Panc1 (cell line): ENCODE data around the gene DDOST.

Experiments
- CTCF ChIP-seq: fragments of 450-650 bp; IDR thresholded peaks from 2 replicates; pipeline ENCODE4 v1.5.1; 2017; ENCODE audit warnings: mild to moderate bottlenecking
- POLR2AphosphoS5 ChIP-seq: IDR thresholded peaks from 2 replicates; pipeline ENCODE4 v1.6.1; 2012; ENCODE audit warnings: mild to moderate bottlenecking, low read depth, low read length, moderate library complexity
- SIN3A ChIP-seq: IDR thresholded peaks from 2 replicates; pipeline ENCODE4 v1.6.1; 2012; ENCODE audit warnings: low read depth, mild to moderate bottlenecking, low read length, moderate library complexity, borderline replicate concordance; ENCODE audit not compliant: insufficient read depth
- TCF7L2 ChIP-seq: IDR thresholded peaks from 2 replicates; pipeline ENCODE4 v1.6.1; 2011; ENCODE audit warnings: mild to moderate bottlenecking, low read depth, low read length, inconsistent platforms
- TF ChIP-seq, protein P1 (sequence below), 2 experiments: IDR thresholded peaks; 2 replicates each; pipeline ENCODE4 v1.6.1; 2011 to 2012; ENCODE audit warnings: low read depth in 2 of 2, control low read depth in 1 of 2, low read length in 1 of 2, mild to moderate bottlenecking in 1 of 2, moderate library complexity in 1 of 2; ENCODE audit not compliant: insufficient read depth in 1 of 2

- TF ChIP-seq CTCF (no peak), POLR2AphosphoS5 (no peak), SIN3A (no peak), TCF7L2 (no peak)
- TF ChIP-seq, protein P1, sequence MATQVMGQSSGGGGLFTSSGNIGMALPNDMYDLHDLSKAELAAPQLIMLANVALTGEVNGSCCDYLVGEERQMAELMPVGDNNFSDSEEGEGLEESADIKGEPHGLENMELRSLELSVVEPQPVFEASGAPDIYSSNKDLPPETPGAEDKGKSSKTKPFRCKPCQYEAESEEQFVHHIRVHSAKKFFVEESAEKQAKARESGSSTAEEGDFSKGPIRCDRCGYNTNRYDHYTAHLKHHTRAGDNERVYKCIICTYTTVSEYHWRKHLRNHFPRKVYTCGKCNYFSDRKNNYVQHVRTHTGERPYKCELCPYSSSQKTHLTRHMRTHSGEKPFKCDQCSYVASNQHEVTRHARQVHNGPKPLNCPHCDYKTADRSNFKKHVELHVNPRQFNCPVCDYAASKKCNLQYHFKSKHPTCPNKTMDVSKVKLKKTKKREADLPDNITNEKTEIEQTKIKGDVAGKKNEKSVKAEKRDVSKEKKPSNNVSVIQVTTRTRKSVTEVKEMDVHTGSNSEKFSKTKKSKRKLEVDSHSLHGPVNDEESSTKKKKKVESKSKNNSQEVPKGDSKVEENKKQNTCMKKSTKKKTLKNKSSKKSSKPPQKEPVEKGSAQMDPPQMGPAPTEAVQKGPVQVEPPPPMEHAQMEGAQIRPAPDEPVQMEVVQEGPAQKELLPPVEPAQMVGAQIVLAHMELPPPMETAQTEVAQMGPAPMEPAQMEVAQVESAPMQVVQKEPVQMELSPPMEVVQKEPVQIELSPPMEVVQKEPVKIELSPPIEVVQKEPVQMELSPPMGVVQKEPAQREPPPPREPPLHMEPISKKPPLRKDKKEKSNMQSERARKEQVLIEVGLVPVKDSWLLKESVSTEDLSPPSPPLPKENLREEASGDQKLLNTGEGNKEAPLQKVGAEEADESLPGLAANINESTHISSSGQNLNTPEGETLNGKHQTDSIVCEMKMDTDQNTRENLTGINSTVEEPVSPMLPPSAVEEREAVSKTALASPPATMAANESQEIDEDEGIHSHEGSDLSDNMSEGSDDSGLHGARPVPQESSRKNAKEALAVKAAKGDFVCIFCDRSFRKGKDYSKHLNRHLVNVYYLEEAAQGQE (IDR thresholded peaks at IDR 0.05; ENCODE audit: insufficient read depth in 1 of 2, low read depth in 2 of 2, low read length in 1 of 2) = no peak
Observed at GRCh38 chr1:20645414-20645813, 15.8 kb downstream of the DDOST start.
